HUES64 (cell line): Measurements from ENCODE around the gene MN1.

Experiments used
- H3K27ac ChIP-seq: 2 replicates; pipeline ENCODE4 v1.7.0; 2013; ENCODE audit warnings: low read depth, low read length, inconsistent platforms
- H3K27me3 ChIP-seq: 2 replicates; pipeline ENCODE4 v1.6.1; 2013; ENCODE audit warnings: mild to moderate bottlenecking, low read length; ENCODE audit not compliant: insufficient read depth
- H3K36me3 ChIP-seq: 2 replicates; pipeline ENCODE4 v1.6.1; 2013; ENCODE audit warnings: mild to moderate bottlenecking, low read length; ENCODE audit not compliant: insufficient read depth
- H3K4me1 ChIP-seq: 2 replicates; pipeline ENCODE4 v1.6.1; 2013; ENCODE audit warnings: mild to moderate bottlenecking, low read length, moderate library complexity; ENCODE audit not compliant: insufficient read depth
- H3K4me3 ChIP-seq: 2 replicates; pipeline ENCODE4 v1.5.1; 2013; ENCODE audit warnings: mild to moderate bottlenecking, low read length, moderate library complexity
- H3K9ac ChIP-seq: 2 replicates; pipeline ENCODE4 v1.6.1; 2013; ENCODE audit warnings: mild to moderate bottlenecking, low read depth, low read length
- H3K9me3 ChIP-seq: 2 replicates; pipeline ENCODE4 v1.6.1; 2013; ENCODE audit warnings: low read depth, low read length; ENCODE audit not compliant: insufficient read depth
- WGBS: fragments of 150-250, 120-280 bp; methylation state at CpG from one replicate; pipeline ENCODE4 v1.1.7; 2013; ENCODE audit warnings: missing lambda C conversion rate; 5-methylcytosine and 5-hydroxymethylcytosine counted together

MN1 gene

DNA sequence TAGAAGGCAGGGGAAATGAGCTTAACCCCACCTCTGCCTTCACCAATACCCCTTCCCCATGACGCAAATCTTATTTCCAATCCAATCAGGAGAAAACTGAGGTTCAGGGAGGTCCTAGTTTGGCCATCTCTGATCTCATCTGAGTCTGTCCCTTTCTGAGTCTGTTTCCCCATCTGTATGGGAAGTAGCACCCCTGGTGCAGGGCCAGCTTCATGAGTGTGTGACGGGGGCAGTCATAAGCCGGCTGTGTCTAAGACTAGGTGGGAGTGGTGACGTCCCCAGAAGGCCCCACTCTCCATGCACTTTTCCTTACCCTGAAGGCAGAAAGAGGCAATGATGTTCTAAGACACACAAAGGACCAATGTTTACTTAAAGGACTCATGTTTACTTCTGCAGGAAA, 72.3 kb downstream of the MN1 start:
- Histone ChIP-seq H3K9me3 (no peaks in the 10 kb centered on the region), H3K4me3 (no peak overlapping the region), H3K4me1 (peaks cover 29% of the 10 kb centered on the region), H3K9ac (no peak overlapping the region), H3K27me3 (no peaks in the 10 kb centered on the region), H3K27ac (peak overlapping the region; percentile 7; the same call in 1 of the 2 replicates), H3K36me3 (peaks cover 4% of the 10 kb centered on the region; the same call in 1 of the 2 replicates)
- WGBS = 90% methylated on average over 4 of the region's 4 CpGs

DNA sequence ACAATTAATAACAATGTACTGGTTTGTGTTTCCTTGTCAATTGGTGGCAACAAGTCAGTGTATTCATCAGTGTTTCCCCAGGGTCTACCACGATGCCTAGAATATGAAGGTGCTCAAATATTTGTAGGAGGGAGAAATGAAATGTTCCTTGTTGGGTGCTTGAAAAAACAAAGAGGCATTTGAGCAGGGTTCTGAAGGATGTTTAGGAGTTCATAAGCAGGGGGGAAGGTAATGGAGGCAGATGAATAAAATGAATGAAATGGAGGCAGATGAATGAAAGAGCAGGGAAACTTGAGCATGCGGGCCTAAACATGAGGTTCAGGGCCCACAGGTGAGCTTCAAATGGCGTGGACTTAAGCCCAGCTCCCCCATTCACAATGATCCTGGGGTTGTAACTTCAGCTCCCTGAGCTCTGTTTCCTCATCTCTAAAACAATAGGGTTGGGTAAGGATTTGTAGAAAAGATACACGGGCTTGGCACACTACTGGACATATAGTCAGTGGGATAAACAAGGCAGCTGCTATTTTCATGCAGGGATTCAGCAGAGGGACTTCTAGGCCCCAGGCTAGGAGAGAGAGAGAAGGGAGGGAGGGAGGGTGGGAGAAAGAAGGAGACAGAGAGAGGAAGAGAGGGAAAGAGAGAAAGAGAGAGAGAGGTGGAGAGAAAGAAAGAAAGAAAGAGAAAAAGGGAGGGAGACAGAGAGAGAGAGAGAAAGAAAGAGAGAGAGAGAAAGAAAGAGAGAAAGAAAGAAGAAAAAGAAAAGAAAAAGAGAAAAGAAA, 73.7 kb downstream of the MN1 start:
- H3K4me3 ChIP-seq = no peak overlapping the region
- H3K27me3 ChIP-seq = no peaks in the 10 kb centered on the region
- WGBS = 81% methylated on average over 4 of the region's 4 CpGs
- no peaks in the 10 kb centered on the region for H3K36me3 ChIP-seq
- H3K9ac ChIP-seq = no peak overlapping the region
- no peak overlapping the region for H3K27ac ChIP-seq
- no peaks in the 10 kb centered on the region for H3K9me3 ChIP-seq
- H3K4me1 ChIP-seq = peaks cover 29% of the 10 kb centered on the region

DNA sequence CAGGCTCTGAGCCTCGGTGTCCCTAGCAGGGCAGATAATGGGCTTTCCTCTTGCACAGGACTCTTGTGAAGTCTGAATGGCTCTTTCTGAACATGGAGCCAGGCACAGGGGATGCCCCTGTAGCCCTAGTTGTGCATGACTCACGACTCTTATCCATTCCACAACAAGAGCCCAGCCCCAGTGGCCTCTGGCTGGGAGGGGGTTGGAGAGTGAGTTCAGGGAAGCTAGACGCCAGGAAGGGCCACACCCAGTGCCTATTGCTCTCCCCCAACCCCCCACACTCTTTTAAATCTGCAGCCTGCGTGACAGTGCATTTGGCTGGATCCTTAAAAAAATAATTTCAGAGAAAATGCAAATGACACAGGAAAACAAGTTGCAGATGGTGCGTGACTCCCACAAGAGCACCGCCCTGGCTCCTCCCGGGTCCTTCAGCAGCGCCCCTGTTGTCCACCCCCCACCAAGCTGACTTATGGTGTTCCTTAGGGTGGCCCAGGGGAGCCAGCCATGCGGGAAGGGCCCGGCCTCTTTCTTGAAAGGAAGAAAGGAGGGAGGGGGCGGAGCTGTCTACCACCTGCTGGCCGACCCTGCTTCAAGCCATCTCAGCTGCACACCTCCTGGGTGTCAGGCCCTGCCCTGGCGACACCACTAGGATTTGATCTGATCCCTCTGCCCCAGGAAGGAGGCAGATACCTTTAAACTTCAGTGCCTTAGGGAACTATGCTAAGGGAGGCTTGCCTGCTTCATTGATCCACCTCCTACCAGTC, 74.7 kb downstream of the MN1 start:
- Histone ChIP-seq H3K27ac (peak overlapping the region; percentile 24; the same call in 1 of the 2 replicates), H3K4me1 (peaks cover 29% of the 10 kb centered on the region), H3K4me3 (no peak overlapping the region), H3K9me3 (no peaks in the 10 kb centered on the region), H3K9ac (no peak overlapping the region), H3K36me3 (no peaks in the 10 kb centered on the region), H3K27me3 (no peaks in the 10 kb centered on the region)
- whole genome bisulfite sequencing = 50% methylated on average over 11 of the region's 13 CpGs

DNA sequence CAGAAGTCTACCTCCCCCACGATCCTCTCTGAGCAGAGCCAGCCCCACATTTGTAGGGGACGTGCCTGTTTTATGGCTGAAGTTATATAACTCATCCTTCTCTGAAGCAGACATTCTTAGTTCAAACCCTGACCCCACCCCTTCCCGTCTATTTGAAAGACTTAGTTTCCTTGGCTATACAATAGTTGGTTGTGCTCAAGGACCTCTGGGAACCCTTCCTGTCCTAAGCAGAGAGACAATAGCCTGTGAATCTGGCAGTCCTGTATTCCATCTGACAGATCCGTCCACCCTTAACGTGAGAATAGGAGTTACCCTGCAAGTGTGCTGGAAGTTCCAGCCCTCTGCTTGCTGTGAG, 75.2 kb downstream of the MN1 start:
- WGBS = 68% methylated on average over 5 of the region's 5 CpGs
- H3K4me3 ChIP-seq = no peak overlapping the region
- peaks cover 29% of the 10 kb centered on the region for H3K4me1 ChIP-seq
- no peaks in the 10 kb centered on the region for H3K36me3 ChIP-seq
- no peaks in the 10 kb centered on the region for H3K9me3 ChIP-seq
- peak overlapping the region; percentile 24; the same call in 1 of the 2 replicates for H3K27ac ChIP-seq
- no peak overlapping the region for H3K9ac ChIP-seq
- no peaks in the 10 kb centered on the region for H3K27me3 ChIP-seq

DNA sequence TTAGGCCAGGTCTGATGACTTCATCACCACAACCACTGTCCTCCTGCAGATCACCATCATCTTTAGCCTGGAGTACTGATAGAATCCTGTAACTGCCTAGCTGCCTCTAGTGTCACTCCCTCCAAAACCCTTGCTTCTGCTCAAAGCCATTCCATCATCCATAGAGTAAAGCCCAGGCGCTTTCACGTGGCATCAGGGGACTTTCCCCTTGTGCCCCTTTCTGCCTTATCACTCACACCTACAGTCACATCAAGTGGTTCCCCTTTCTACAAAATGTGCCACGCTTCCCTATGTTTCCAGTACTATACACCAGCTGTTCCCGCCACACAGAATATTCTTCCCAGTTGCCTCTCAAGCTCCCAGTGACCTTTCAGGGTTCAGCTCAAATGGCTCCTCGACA, 75.9 kb downstream of the MN1 start:
- no peaks in the 10 kb centered on the region for H3K27me3 ChIP-seq
- H3K9me3 ChIP-seq = no peaks in the 10 kb centered on the region
- H3K4me1 ChIP-seq = peaks cover 29% of the 10 kb centered on the region
- 94% methylated on average over 5 of the region's 5 CpGs for WGBS
- H3K27ac ChIP-seq = no peak overlapping the region
- no peaks in the 10 kb centered on the region for H3K36me3 ChIP-seq
- no peak overlapping the region for H3K4me3 ChIP-seq
- no peak overlapping the region for H3K9ac ChIP-seq

DNA sequence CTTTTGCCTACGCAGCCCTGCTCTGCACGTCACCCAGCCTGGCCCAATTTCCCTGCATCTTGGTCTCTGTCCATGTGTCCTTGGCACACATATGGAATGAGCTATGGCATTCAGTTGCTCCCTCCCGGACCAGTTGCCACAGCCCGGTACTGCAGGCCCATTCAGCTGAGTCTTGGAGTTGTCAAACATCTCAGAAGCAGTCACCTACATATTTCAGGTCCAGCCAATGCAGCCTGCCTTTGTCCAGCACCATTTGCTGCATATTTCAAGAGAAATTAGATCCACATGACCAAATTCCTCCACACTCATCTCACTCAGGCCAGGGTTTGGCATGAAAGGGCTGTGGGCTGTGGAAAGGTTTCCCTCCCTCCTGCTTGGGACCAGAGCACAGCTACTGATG, 76.8 kb downstream of the MN1 start:
- H3K4me1 ChIP-seq = peaks cover 29% of the 10 kb centered on the region
- 80% methylated on average over 4 of the region's 4 CpGs for WGBS
- H3K27ac ChIP-seq = no peak overlapping the region
- H3K9ac ChIP-seq = no peak overlapping the region
- H3K9me3 ChIP-seq = no peaks in the 10 kb centered on the region
- no peaks in the 10 kb centered on the region for H3K27me3 ChIP-seq
- H3K4me3 ChIP-seq = no peak overlapping the region
- no peaks in the 10 kb centered on the region for H3K36me3 ChIP-seq

DNA sequence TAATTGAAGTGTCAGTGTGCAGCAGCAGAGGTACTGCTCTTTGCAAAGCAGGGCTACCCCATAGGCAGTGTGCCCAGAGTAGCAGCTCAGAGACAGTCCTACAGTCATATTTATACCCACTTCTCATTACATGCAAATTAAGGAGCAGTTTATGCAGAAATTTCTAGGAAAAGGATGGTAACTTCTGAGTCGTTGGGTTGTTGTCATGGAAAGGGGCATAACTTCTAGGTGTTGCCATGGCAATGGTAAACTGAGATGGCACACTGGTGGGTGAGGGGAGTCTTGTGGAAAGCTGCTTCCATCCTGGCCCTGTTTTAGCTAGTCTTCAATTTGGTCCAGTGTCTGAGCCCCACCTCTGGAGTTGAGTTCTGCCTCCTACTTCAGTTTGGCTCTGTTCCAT, 77.4 kb downstream of the MN1 start:
- H3K27me3 ChIP-seq = no peaks in the 10 kb centered on the region
- no peaks in the 10 kb centered on the region for H3K9me3 ChIP-seq
- H3K27ac ChIP-seq = no peak overlapping the region
- no peak overlapping the region for H3K9ac ChIP-seq
- 88% methylated on average over 1 of the region's 1 CpG for WGBS
- H3K36me3 ChIP-seq = no peaks in the 10 kb centered on the region
- no peak overlapping the region for H3K4me3 ChIP-seq
- H3K4me1 ChIP-seq = peaks cover 25% of the 10 kb centered on the region

DNA sequence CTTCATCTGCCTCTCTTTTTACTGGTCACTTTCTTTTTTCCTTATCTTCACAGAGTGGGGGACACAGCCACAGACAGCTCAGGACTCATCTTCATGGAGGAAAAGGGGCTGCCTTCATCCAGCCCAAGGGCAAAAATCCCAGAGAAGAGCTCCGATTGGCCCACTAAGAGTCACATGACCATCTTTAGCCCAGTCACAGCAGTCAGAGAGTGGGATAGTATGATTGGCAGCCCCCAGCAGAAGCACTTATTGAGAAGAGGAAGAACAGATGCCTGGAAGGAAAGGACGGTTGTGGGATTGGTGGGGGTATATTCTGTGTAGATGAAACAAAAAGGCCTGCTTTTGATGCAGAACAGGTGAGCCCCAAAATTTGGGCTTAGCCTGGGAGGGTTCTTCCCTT, 77.8 kb downstream of the MN1 start:
- no peak overlapping the region for H3K4me3 ChIP-seq
- no peak overlapping the region for H3K9ac ChIP-seq
- no peaks in the 10 kb centered on the region for H3K36me3 ChIP-seq
- H3K9me3 ChIP-seq = no peaks in the 10 kb centered on the region
- no peaks in the 10 kb centered on the region for H3K27me3 ChIP-seq
- H3K27ac ChIP-seq = no peak overlapping the region
- 97% methylated on average over 2 of the region's 2 CpGs for WGBS
- H3K4me1 ChIP-seq = peaks cover 25% of the 10 kb centered on the region

DNA sequence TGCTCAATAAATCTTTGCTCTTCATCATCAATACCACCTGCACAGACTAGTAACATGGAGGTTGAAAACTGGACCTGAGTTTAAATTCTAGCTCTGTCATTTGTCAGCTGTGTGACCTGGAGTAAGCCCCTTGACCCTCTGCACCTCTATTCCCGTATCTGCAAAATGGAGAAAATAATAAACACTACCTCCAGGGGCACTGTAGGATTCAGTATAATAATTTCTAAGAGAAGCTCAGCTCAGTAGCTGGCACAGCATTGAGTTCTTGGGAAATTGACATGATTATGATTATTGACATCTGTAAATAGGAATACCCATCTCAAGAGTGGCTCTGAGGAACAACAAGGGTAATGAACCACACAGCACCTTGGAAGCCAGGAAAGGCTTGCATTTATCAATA, 78.4 kb downstream of the MN1 start:
- Histone ChIP-seq H3K4me1 (peaks cover 27% of the 10 kb centered on the region), H3K9ac (no peak overlapping the region), H3K27me3 (no peaks in the 10 kb centered on the region), H3K4me3 (no peak overlapping the region), H3K9me3 (no peaks in the 10 kb centered on the region), H3K36me3 (no peaks in the 10 kb centered on the region), H3K27ac (no peak overlapping the region)
- no CpG with 5 or more reads among the region's 1 CpG for WGBS

DNA sequence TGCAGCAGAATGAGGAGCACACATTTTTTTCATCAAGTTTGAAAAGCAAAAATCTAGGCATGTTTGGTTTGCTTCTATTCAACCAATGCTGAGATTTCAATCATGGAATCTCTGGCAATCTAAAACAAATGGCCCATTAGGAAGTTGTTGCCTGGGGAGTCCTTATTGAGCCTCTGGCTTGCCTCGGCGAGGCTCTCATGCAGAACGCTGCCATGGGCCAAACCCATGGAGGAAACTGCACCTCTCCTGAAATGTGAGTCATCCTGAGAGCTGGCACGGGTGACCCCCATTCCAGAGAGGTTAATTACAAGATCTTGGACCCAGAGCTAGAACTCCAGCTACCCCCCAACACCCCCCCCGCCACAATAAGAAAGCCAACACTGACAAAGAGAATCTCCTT, 80.7 kb downstream of the MN1 start:
- Histone ChIP-seq H3K27me3 (no peaks in the 10 kb centered on the region), H3K27ac (no peak overlapping the region), H3K4me3 (no peak overlapping the region), H3K36me3 (peaks cover 5% of the 10 kb centered on the region; the same call in 1 of the 2 replicates), H3K9ac (no peak overlapping the region), H3K4me1 (peaks cover 16% of the 10 kb centered on the region), H3K9me3 (no peaks in the 10 kb centered on the region; the same call in 1 of the 2 replicates)
- 87% methylated on average over 4 of the region's 5 CpGs for WGBS

DNA sequence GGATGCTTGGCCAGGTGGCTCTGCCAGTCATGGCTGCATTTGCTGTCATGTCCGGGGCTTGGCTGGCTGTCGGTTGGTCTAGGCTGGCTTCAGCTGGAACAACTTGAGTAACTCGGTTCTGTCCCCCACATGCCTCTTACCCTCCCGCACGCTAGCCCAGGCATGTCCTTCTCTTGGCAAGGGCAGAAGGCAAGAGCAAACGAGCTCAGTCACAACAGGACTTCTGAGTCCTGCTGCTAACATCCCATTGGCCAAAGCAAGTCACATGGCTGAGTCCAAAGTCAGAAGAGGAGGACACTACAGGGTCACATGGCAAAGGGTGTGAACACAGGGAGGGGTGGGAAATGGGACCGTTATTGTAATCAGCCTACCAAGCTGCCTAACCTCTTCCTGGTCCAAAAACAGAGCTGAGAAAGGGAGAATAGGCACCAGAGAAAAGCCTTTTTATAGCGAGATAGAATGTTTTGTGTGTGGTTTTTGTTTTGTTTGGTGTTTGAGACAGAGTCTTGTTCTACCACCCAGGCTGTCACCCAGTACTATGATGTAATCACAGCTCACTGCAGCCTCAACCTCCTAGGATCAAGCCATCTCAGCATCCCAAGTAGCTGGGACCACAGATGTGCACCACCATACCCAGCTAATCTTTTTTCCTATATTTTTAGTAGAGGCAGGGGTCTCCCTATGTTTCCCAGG, 81.9 kb downstream of the MN1 start:
- Histone ChIP-seq H3K27me3 (no peaks in the 10 kb centered on the region), H3K9me3 (no peaks in the 10 kb centered on the region; the same call in 1 of the 2 replicates), H3K9ac (no peak overlapping the region), H3K36me3 (peaks cover 11% of the 10 kb centered on the region; the same call in 1 of the 2 replicates), H3K27ac (no peak overlapping the region), H3K4me1 (peaks cover 16% of the 10 kb centered on the region), H3K4me3 (no peak overlapping the region)
- 63% methylated on average over 8 of the region's 8 CpGs for WGBS
